IMR-90 (cell line): ENCODE data around the gene IL1RAPL1. TPM values are rescaled to one million over a fixed set of nuclear protein-coding genes. Genes with fewer than 3 reads are reported as not detected.

Source experiments
- ATAC-seq: fragments of 200-7000 bp; cut with Tn5 transposase; 2 replicates; pipeline ENCODE4 v1.9.1; 2020; ENCODE audit warnings: low read depth, mild to moderate bottlenecking, moderate library complexity
- BruUV-seq: library from RNA; stranded (reverse); fragments of 400-500 nt; replicated peaks from 2 replicates; lab custom pipeline; 2021; lab: Mats Ljungman, UMichigan
- CTCF ChIA-PET: fragments of 300-600 bp; formaldehyde crosslinking; extraction: SDS; loops from one replicate; lab custom pipeline; 2021; ENCODE audit warnings: antibody characterized with exemption; lab: Yijun Ruan, JAX
- POLR2A ChIA-PET: fragments of 300-600 bp; sonication (Branson Sonifier 250); formaldehyde crosslinking; loops from one replicate; lab custom pipeline; 2022; ENCODE audit warnings: antibody characterized with exemption; ENCODE audit not compliant: unreplicated experiment; lab: Charles Lee
- DNase-seq: peaks from one replicate; pipeline ENCODE4 v3.0.0; 2013
- H2AFZ ChIP-seq: replicated peaks from 2 replicates; pipeline ENCODE3; 2013; ENCODE audit warnings: low read length, mild to moderate bottlenecking; ENCODE audit not compliant: poor library complexity
- H2AK5ac ChIP-seq: 2 replicates; pipeline ENCODE4 v1.6.1; 2013; ENCODE audit warnings: low read depth, low read length, inconsistent platforms
- H2AK9ac ChIP-seq: replicated peaks from 2 replicates; pipeline ENCODE3; 2013; ENCODE audit warnings: mild to moderate bottlenecking, low read depth, low read length, moderate library complexity; ENCODE audit not compliant: poor library complexity
- H2BK120ac ChIP-seq: 2 replicates; pipeline ENCODE4 v1.6.1; 2013; ENCODE audit warnings: low read depth, low read length, inconsistent platforms
- H2BK15ac ChIP-seq: 3 replicates; pipeline ENCODE4 v1.6.1; 2013; ENCODE audit warnings: low read depth, low read length, inconsistent platforms
- H2BK20ac ChIP-seq: 2 replicates; pipeline ENCODE4 v1.6.1; 2013; ENCODE audit warnings: low read depth, mild to moderate bottlenecking, inconsistent platforms, low read length, moderate library complexity
- H2BK5ac ChIP-seq: 2 replicates; pipeline ENCODE4 v1.6.1; 2013; ENCODE audit warnings: mild to moderate bottlenecking, low read depth, low read length, inconsistent platforms; ENCODE audit not compliant: poor library complexity, severe bottlenecking
- H3K14ac ChIP-seq: replicated peaks from 2 replicates; pipeline ENCODE4 v1.6.1; 2013; ENCODE audit warnings: low read depth, low read length, inconsistent platforms
- H3K18ac ChIP-seq: 2 replicates; pipeline ENCODE4 v1.6.1; 2013; ENCODE audit warnings: low read depth, low read length, control low read depth
- H3K23ac ChIP-seq: 2 replicates; pipeline ENCODE4 v1.6.1; 2013; ENCODE audit warnings: low read depth, low read length, inconsistent platforms
- H3K27ac ChIP-seq: 2 replicates; pipeline ENCODE4 v1.5.1; 2013; ENCODE audit warnings: mild to moderate bottlenecking, control low read depth, low read length; ENCODE audit not compliant: insufficient read depth
- H3K27me3 ChIP-seq: 2 replicates; pipeline ENCODE4 v1.6.1; 2013; ENCODE audit warnings: low read length; ENCODE audit not compliant: control insufficient read depth, insufficient read depth
- H3K36me3 ChIP-seq: 2 replicates; pipeline ENCODE4 v1.6.1; 2013; ENCODE audit warnings: low read length, mixed read lengths; ENCODE audit not compliant: control insufficient read depth, insufficient read depth
- H3K4ac ChIP-seq: 2 replicates; pipeline ENCODE4 v1.6.1; 2013; ENCODE audit warnings: low read depth, low read length, inconsistent platforms
- H3K4me1 ChIP-seq: 2 replicates; pipeline ENCODE4 v1.6.1; 2013; ENCODE audit warnings: low read length, mixed read lengths; ENCODE audit not compliant: control insufficient read depth, insufficient read depth
- H3K4me2 ChIP-seq: 2 replicates; pipeline ENCODE4 v1.6.1; 2013; ENCODE audit warnings: low read depth, mild to moderate bottlenecking, control low read depth, low read length, moderate library complexity
- H3K4me3 ChIP-seq: 2 replicates; pipeline ENCODE4 v1.5.1; 2013; ENCODE audit warnings: low read depth, mild to moderate bottlenecking, control low read depth, low read length, moderate library complexity; ENCODE audit not compliant: insufficient read depth
- H3K56ac ChIP-seq: 2 replicates; pipeline ENCODE4 v1.6.1; 2013; ENCODE audit warnings: low read length, inconsistent platforms; ENCODE audit not compliant: insufficient read depth; ENCODE audit errors: extremely low read depth
- H3K79me1 ChIP-seq, 2 experiments: 2 replicates each; pipeline ENCODE4 v1.6.1; 2013; ENCODE audit warnings: low read length in 2 of 2, inconsistent platforms in 1 of 2, low read depth in 1 of 2
- H3K9ac ChIP-seq: 2 replicates; pipeline ENCODE4 v1.6.1; 2013; ENCODE audit warnings: low read depth, low read length, control low read depth
- H3K9me1 ChIP-seq: 2 replicates; pipeline ENCODE4 v1.6.1; 2013; ENCODE audit warnings: low read length, inconsistent platforms; ENCODE audit not compliant: insufficient read depth
- H3K9me3 ChIP-seq: 2 replicates; pipeline ENCODE4 v1.6.1; 2013; ENCODE audit warnings: low read length; ENCODE audit not compliant: control insufficient read depth, insufficient read depth
- H4K20me1 ChIP-seq: 2 replicates; pipeline ENCODE4 v1.6.1; 2013; ENCODE audit warnings: low read length, inconsistent platforms; ENCODE audit not compliant: insufficient read depth
- H4K5ac ChIP-seq: 2 replicates; pipeline ENCODE4 v1.6.1; 2013; ENCODE audit warnings: mild to moderate bottlenecking, low read depth, low read length, control low read depth
- H4K8ac ChIP-seq, 2 experiments: 2 replicates each; pipeline ENCODE4 v1.6.1; 2013; ENCODE audit warnings: low read depth in 2 of 2, low read length in 2 of 2, control low read depth in 1 of 2, inconsistent platforms in 1 of 2
- H4K91ac ChIP-seq: 2 replicates; pipeline ENCODE4 v1.6.1; 2013; ENCODE audit warnings: low read depth, low read length, inconsistent platforms; ENCODE audit not compliant: insufficient read depth
- CEBPB ChIP-seq: IDR thresholded peaks from 2 replicates; pipeline ENCODE4 v1.6.1; 2012; ENCODE audit warnings: low read depth, low read length, improper control_type of control experiment
- MAFK ChIP-seq: IDR thresholded peaks from 2 replicates; pipeline ENCODE4 v1.6.1; 2012; ENCODE audit warnings: low read depth, low read length, improper control_type of control experiment
- MAZ ChIP-seq: IDR thresholded peaks from 2 replicates; pipeline ENCODE4 v1.6.1; 2012; ENCODE audit warnings: low read depth, mild to moderate bottlenecking, low read length, improper control_type of control experiment, moderate library complexity, borderline replicate concordance
- MXI1 ChIP-seq: IDR thresholded peaks from 2 replicates; pipeline ENCODE4 v1.6.1; 2012; ENCODE audit warnings: low read depth, mild to moderate bottlenecking, low read length, moderate library complexity, borderline replicate concordance
- NFE2L2 ChIP-seq: fragments of 150-350 bp; IDR thresholded peaks from 2 replicates; pipeline ENCODE4 v1.6.1; 2016; ENCODE audit warnings: low read depth, mild to moderate bottlenecking, low read length
- RCOR1 ChIP-seq: IDR thresholded peaks from 2 replicates; pipeline ENCODE4 v1.6.1; 2012; ENCODE audit warnings: mild to moderate bottlenecking, low read length, improper control_type of control experiment; ENCODE audit not compliant: insufficient replicate concordance
- WGBS, 2 experiments: methylation state at CpG; one replicate each; pipeline versions ENCODE4 v1.1.5 to v1.1.7; 2013; ENCODE audit warnings: missing lambda C conversion rate in 2 of 2; ENCODE audit not compliant: insufficient read length in 1 of 2; ENCODE audit errors: extremely low coverage in 2 of 2; 5-methylcytosine and 5-hydroxymethylcytosine counted together
- dilution Hi-C: fragments of 300-500 bp; cut with HindIII; formaldehyde crosslinking; loops from one replicate; pipeline ENCODE4 v1.14.3; 2018; ENCODE audit warnings: low sequenced_read_pairs; ENCODE audit not compliant: unreplicated experiment
- in situ Hi-C: fragments of 300-500 bp; cut with MboI; formaldehyde crosslinking; loops from 3 replicates; pipeline ENCODE4 v1.14.3; 2019; ENCODE audit warnings: low sequenced_read_pairs, inconsistent platforms, mixed read lengths
- intact Hi-C: fragments of 100-400 bp; cut with micrococcal nuclease; formaldehyde crosslinking; loops from 2 replicates; pipeline ENCODE4 v1.10.0; 2022
- polyA plus RNA-seq, 3 experiments: library from polyadenylated mRNA; depleted of rRNA; stranded (reverse); fragments of >200 nt; gene quantifications; 2 replicates each; pipeline ENCODE4 v1.2.3, GENCODE V29; 2012; ENCODE audit warnings: low replicate concordance in 1 of 3
- total RNA-seq: library from RNA; depleted of rRNA; stranded (reverse); fragments of >200 nt; gene quantifications from 2 replicates; pipeline ENCODE4 v1.2.3, GENCODE V29; 2012

IL1RAPL1 gene
- total and polyA plus RNA-seq, 2 of the 4 experiments (the other 2 are of a cell fraction) = 1.5 to 9.0 TPM

DNA sequence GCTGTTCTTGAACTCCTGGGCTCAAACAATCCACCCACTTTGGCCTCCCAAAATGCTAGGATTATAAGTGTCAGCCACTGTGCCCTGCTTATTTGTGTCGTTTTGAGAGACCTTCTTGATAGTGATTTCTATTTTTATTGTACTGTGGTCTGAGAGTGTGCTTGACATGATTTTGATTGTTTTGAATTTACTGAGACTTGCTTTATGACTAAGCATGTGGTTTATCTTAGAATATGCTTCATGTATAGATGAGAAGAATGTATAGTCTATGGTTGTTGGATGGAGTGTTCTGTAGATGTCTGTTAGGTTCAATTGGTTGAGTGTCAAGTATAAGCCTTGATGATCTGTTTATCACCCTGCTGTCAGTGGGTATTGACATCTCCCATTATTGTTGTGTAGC lies 789.3 kb downstream of the IL1RAPL1 start:
- POLR2A ChIA-PET = no interaction called here

More for the DNA sequence above, 789.3 kb downstream of the IL1RAPL1 start:
- Histone ChIP-seq H3K56ac (no peak overlapping the region), H3K36me3 (no peaks in the 10 kb centered on the region), H2BK20ac (no peak overlapping the region), H3K4me1 (no peaks in the 10 kb centered on the region), H4K8ac (no peak overlapping the region), H4K5ac (no peak overlapping the region), H4K91ac (no peak overlapping the region), H2BK15ac (no peak overlapping the region), H2AK5ac (no peak overlapping the region), H2BK120ac (no peak overlapping the region), H3K23ac (no peak overlapping the region), H3K27me3 (no peaks in the 10 kb centered on the region), H2AK9ac (no peak overlapping the region), H3K18ac (no peak overlapping the region), H3K79me1 (no peaks in the 10 kb centered on the region), H3K4me3 (no peak overlapping the region), H2BK5ac (no peak overlapping the region), H3K4me2 (no peak overlapping the region), H3K27ac (no peak overlapping the region), H3K14ac (no peak overlapping the region), H3K9me3 (no peaks in the 10 kb centered on the region; the same call in 1 of the 2 replicates), H3K4ac (no peak overlapping the region), H4K20me1 (no peaks in the 10 kb centered on the region), H3K9ac (no peak overlapping the region), H2AFZ (no peak overlapping the region), H3K9me1 (no peaks in the 10 kb centered on the region)
- dilution Hi-C loops = no loop called here
- in situ Hi-C loops = no loop called here
- no TSS peak for BruUV-seq
- no CpG with 5 or more reads among the region's 1 CpG for WGBS, 2 experiments
- intact Hi-C loops = no loop called here
- DNase-seq (no peak), ATAC-seq (no peak)
- CTCF ChIA-PET = no interaction called here
- no peak for TF ChIP-seq MAFK
- no peak for TF ChIP-seq MXI1
- TF ChIP-seq CEBPB = no peak
- no peak for TF ChIP-seq NFE2L2
- TF ChIP-seq RCOR1 = no peak
- TF ChIP-seq MAZ = no peak
